IMR-90 (cell line): ENCODE data around the gene TIAM2.

ENCODE experiments used
- BHLHE40 ChIP-seq: fragments of 150-350 bp; IDR thresholded peaks from 2 replicates; pipeline ENCODE4 v1.6.1; 2016; ENCODE audit warnings: mild to moderate bottlenecking, low read depth, low read length
- CEBPB ChIP-seq: IDR thresholded peaks from 2 replicates; pipeline ENCODE4 v1.6.1; 2012; ENCODE audit warnings: low read depth, low read length, improper control_type of control experiment
- CHD1 ChIP-seq: IDR thresholded peaks from 2 replicates; pipeline ENCODE4 v1.6.1; 2012; ENCODE audit warnings: low read depth, low read length, improper control_type of control experiment
- CTCF ChIP-seq: conservative IDR thresholded peaks from 2 replicates; pipeline ENCODE4 v1.5.1; 2012; ENCODE audit warnings: mild to moderate bottlenecking, low read depth, low read length, improper control_type of control experiment
- FOS ChIP-seq: fragments of 150-350 bp; IDR thresholded peaks from 2 replicates; pipeline ENCODE4 v1.6.1; 2016; ENCODE audit warnings: low read depth, low read length
- MAFK ChIP-seq: IDR thresholded peaks from 2 replicates; pipeline ENCODE4 v1.6.1; 2012; ENCODE audit warnings: low read depth, low read length, improper control_type of control experiment
- NFE2L2 ChIP-seq: fragments of 150-350 bp; IDR thresholded peaks from 2 replicates; pipeline ENCODE4 v1.6.1; 2016; ENCODE audit warnings: low read depth, mild to moderate bottlenecking, low read length
- POLR2A ChIP-seq: IDR thresholded peaks from 2 replicates; pipeline ENCODE4 v1.6.1; 2012; ENCODE audit warnings: mild to moderate bottlenecking, low read depth, low read length
- RCOR1 ChIP-seq: IDR thresholded peaks from 2 replicates; pipeline ENCODE4 v1.6.1; 2012; ENCODE audit warnings: mild to moderate bottlenecking, low read length, improper control_type of control experiment; ENCODE audit not compliant: insufficient replicate concordance
- RFX5 ChIP-seq: IDR thresholded peaks from 2 replicates; pipeline ENCODE4 v1.8.0; 2012; ENCODE audit warnings: low read depth, mild to moderate bottlenecking, low read length, moderate library complexity
- SMC3 ChIP-seq: fragments of 150-350 bp; IDR thresholded peaks from 2 replicates; pipeline ENCODE4 v1.6.1; 2016; ENCODE audit warnings: low read depth, mild to moderate bottlenecking, antibody characterized with exemption, low read length, moderate library complexity
- TF ChIP-seq, protein P1 (sequence below): fragments of 150-350 bp; IDR thresholded peaks from 2 replicates; pipeline ENCODE4 v1.6.1; 2016; ENCODE audit warnings: low read depth, mild to moderate bottlenecking, low read length, moderate library complexity, borderline replicate concordance

DNA sequence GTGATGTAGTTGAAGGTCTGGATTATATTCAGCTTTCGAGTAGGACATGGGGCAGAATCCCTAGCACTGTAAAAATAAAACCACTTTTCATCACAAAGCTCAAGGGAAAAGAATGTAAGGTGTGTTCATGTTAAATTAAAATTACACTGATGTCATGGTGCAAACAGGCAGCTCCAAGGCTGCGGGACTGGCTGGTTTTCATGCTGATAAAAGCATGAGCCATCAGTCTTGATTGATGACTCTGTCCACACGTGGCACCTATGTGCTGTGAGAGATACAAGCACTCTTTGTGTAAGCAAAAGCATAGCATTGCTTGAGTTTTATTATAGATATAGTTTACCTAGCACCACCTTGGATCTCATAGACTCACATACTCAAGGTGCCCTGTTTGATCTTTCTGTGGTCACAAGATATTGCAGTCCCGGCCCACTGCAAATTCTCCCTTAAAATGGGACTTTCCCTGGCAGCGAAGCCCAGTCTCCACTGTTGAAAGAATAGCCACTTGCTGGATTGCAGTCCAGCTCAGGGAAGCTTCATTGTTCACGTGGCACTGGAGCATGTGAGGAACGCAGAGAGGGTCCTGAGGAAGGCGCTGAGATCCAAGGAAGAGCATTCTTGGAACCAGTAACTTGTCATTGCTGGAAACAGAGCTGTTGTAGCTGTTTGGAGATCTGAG lies 90.6 kb downstream of the TIAM2 start:
- TF ChIP-seq CTCF: no peak
- TF ChIP-seq POLR2A: no peak
- no peak for TF ChIP-seq MAFK
- no peak for TF ChIP-seq CEBPB
- no peak for TF ChIP-seq RCOR1
- no peak for TF ChIP-seq RFX5
- TF ChIP-seq NFE2L2: no peak
- no peak for TF ChIP-seq FOS
- TF ChIP-seq CHD1: no peak
- TF ChIP-seq, protein P1, sequence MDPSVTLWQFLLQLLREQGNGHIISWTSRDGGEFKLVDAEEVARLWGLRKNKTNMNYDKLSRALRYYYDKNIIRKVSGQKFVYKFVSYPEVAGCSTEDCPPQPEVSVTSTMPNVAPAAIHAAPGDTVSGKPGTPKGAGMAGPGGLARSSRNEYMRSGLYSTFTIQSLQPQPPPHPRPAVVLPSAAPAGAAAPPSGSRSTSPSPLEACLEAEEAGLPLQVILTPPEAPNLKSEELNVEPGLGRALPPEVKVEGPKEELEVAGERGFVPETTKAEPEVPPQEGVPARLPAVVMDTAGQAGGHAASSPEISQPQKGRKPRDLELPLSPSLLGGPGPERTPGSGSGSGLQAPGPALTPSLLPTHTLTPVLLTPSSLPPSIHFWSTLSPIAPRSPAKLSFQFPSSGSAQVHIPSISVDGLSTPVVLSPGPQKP: no peak
- peak; percentile 25; the same call in 1 of the 2 replicates for TF ChIP-seq BHLHE40
- TF ChIP-seq SMC3: no peak
